Activated CD4-positive, alpha-beta T cell treated with anti-CD3 and anti-CD28 coated beads, Interleukin-2, Interleukin-4, amounts not matched to agents 100 ng/mL and 50 ng/mL, durations not matched to agents 16 hours and 8 hours (primary cell): ENCODE results near the gene CHMP2B.

Experiments
- DNase-seq: peaks from one replicate; pipeline ENCODE4 v3.0.0-alpha.2; 2020; ENCODE audit warnings: low spot score

CHMP2B gene, protein sequence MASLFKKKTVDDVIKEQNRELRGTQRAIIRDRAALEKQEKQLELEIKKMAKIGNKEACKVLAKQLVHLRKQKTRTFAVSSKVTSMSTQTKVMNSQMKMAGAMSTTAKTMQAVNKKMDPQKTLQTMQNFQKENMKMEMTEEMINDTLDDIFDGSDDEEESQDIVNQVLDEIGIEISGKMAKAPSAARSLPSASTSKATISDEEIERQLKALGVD

DNA sequence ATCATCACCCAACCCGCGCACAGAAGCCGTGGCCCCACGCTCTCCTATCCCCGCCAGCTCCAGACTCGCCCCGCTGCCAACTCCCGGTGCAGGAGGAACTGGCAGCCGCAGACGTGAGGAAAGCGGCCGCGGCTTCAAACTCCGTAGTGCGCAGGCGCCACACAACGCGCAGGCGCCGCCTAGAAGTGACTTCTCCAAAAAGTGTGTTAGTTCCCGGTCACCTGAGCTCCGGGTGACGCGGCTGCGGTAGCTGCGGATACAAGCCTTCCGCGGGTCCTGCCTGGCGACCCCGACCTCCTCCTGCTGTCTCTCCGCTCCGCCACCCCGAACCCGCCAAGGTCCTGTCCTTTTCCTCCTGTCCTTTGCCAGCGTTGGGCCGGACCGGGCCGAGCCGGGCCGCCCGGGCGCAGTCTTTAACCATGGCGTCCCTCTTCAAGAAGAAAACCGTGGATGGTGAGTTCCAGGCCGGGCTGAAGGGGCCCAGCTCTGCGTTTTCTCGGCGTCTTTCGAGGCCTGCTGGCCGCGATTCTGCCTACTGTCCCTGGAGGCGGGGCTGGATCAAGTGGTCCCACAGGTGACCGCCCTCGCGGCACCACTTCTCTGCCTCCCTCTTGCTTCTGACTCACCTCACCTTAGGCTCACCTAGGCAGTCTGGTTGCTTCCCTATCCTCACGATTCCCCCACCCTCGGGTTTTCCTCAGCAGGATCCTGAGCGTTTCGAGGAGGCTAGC is at the start of gene CHMP2B:
TSS of gene CHMP2B (plus strand) at position 206 of the 731 bp plus-strand sequence. CDS start at position 420, 214 bp downstream.
- DNase-seq: peak; percentile 89

DNA sequence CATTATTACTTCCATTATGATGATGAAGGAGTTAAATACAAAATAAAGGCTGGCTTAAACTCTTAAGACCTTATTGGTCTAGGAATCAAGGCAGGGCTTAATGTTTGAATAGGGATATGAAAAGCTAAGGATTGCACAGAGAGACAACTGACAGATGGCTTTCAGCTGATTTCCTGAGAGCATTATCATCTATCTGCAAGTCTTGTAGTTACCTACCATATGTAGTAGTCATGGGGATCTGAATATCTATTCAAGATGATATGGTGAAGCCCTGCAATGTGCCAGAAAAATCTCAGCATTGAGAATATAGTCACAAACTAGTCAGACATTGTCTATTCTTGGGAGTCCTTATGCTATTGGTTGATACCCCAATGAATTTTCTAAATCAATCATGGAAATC is 47.5 kb upstream of the CHMP2B start:
- DNase-seq: no peak

DNA sequence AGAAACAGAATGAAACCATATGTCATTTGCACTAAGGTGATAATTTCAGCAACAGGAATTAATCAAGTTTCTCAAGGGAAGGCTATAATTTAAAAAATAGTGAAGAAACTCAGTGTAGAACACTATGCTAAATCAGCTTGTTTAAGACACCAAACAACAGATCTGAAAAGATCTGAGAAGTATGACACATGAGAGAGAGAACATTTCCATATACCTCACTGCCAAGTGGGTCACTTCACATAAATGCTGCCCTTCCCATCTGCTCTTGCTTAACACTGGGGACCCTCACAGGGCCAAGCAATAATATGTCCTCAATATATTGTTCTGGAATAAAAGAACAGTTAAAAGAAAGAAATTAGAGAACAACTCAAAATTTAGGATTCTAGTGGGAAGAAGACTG is 45.6 kb upstream of the CHMP2B start:
- no peak for DNase-seq

DNA sequence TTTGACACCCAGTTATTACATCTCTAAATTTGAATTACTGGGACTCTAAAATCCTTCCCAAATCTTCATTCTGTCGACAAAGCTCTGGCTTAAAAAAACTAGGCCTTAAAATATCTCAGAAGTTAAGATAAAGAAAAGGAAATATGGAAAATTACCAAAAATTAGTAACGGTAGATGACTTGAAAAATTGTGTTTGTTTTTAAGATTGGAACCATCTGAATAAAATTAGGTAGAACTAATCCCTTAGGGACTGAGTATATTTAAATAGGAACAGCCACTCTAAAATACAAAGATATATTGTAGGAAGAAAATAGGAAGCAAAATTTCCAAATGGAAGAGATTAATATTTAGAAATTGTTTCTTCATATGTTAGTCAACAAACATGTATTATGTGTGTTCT is 45.1 kb upstream of the CHMP2B start:
- no peak for DNase-seq

DNA sequence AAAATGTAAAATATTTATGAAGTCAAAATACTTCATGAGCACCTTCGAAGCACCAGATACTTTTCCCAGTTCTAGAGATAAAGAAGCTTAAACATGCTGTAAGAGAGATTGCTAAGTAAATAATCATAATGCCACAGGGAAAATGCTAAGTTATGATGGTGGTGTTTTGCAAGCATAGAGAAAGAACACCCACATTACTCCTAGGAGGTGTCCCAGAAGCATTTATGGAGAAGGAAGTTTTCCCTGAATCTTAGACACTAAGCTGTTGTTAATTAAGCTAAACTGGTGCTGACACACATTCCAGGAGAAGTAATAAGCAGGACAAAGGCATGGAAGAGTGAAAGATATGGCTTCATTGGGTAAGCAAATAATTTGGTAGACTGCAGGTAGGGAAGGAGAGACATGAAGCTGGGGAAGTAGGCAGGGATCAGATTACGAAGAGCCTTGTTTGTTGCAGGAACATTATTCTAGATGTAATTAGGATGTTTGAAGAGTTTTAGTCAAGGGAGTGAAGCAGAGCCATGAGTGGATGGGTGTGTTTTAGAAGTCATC is 40.4 kb upstream of the CHMP2B start:
- DNase-seq: no peak

DNA sequence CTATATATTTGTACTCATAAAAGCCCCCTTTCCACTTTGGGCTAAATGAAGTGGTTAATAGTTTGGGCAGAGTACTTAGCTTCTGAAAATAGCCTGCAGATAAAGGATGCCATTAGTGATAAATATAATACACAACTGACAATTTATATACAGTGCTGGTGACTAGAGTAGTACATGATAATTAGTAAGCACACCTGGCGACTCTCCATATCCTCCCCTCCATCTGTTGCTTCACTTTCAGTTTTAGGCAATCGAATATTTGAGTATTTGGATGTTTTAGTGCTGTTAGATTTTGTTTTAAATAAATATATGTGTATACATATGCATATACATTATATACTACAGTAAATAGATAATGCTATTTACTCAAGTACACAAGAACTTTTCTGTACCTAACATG is 35.9 kb upstream of the CHMP2B start:
- DNase-seq: no peak

DNA sequence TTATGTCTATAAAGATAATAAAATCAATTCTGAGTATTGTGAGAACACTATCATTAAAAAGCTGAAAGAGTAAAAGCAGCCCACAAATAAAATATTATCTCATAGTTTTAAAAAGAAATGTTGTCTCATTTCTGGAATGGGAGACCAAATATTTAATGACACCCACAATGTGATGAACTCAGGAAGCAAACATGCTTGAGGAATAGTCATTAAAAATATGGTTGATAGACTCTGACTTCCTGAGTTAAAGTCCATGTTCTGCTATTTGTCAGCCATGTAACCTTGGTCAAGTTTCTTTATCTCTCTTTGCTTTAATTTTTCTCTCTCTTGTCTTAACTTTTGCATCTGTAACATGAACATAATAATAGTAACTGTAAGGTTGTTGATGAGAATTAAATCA is 35.5 kb upstream of the CHMP2B start:
- DNase-seq: no peak

DNA sequence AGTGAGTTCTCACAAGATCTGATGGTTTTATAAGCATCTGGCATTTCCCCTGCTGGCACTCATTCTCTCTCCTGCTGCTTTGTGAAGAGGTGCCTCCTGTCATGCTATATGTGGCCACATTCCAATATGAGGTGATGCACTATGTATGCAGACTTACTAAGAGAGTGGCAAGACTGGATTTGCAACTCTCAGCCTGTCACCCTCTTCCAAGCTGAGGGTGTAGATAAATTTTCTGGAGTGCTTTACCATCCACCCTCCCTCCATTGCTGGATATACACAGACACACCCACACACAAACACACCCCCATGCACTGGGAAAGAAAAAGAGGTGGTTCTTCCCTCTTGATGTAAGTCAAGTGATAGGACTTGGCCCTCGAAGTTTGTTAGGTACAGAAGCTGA is 30.2 kb upstream of the CHMP2B start:
- DNase-seq: no peak

DNA sequence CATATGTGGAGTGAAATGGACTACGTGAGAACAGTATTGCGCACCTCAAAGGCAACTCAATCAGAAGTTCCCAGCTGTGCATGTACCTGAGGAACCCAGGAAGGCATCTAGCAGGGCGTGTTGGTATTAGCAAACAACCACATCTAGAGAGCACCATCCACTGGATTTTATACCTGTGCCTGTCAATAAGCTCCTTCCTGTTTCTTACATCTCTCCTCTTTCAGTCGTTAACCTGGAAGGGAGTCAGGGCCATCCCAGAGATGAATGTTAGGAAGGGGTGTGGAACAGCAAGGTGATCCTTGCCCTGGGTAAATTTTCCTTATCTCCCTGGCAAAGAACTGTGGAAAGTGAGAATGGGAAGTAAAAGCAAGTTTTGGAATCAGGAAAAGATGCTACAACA is 29.6 kb upstream of the CHMP2B start:
- no peak for DNase-seq

DNA sequence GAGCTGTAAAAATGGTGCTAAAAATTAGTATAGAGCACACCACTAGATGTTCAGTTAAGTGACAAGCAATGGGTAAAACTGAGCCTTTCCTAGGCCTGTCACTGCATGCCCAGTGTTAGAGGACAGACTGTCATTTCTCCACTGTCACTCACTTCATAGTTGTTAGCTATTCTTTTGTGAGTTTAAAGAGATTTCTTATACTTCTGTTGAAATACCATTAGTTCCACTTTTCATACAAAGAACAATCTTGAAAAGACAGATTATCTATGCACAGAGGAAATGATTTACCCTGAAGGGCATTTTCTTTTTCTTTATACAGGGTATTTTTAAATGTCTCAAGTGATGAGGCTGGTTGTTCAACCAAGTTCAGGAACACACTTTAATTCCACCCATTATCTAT is 28.3 kb upstream of the CHMP2B start:
- no peak for DNase-seq

DNA sequence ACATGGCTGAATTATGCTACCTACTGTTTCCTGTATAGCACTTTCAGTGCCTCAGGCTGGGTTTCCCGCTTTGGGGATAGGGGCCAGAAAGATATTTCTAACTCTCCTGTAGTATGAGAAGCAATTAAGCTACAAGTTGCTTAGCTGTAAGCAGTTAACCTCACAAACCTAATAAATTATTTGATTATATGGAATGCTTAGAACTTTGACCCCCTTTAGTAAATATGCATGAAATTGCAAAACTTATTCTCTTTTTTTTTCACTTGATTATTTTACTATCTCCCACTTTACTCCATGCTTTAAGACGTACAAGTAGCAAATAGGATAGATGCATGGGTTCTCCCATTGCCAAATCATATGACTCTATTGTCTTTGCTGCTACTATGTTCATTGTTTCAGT is 27.5 kb upstream of the CHMP2B start:
- no peak for DNase-seq

DNA sequence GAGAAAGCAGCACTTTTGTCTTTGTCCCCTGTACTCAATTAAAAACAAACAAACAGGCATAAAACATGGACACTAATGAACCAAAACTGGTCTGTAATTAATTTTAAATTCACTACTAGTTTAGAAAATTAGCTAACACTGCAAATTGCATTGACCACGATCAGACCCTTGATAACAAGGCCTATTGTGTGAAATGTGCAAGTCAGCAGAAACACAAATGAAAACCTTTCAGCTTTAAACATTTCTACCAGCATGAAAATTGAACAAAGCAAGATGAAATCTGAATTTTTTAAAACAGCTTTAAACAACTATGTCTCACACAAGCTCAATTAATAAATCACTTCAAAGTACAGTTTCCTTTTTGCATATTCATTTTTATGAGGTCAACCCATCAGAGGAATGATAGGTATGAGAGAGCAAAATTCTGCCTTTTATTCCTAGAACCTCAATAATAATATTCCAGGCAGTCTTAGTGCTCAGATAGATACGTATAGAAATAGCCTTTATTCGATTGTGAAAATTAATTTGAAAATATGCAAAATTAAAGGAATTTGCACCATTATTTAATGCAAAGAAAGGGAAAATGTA is 27.0 kb upstream of the CHMP2B start:
- no peak for DNase-seq

DNA sequence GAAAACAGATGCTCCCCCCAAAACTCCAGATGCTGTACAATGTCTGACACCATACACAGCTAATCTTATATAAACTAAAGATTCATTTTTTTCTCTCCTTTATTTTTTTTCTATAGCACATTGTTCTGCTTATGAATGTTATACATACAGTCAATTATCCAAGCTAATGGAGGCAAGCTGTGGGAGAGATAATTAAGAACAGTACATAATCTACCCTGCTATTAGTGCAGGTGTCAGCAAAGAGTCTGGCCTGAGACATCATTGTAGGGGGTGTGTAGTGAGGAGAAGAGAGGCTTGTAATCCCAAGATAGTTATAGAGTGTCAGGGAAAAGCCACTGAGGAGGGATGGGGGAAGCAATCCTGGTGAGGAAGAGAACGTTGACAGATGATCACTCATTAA is 25.4 kb upstream of the CHMP2B start:
- no peak for DNase-seq

DNA sequence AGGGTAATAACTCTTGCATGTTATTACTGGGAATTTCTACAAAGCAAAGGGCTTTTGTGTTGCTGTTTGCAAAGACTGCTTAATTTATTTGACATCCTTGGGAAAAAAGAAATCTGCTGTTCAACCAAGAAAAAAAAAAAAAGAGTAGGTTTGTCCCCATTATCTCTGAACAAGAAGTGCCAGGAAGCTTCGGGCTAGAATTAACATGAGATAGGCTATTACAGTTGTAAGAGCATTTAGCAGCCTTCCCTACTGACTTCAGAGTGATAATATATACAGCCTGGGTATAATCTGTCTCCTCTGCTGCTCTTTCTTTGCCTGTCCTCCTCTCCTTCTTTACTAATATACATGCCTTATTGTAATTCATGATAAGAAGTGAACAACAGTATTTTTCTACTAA is 23.3 kb upstream of the CHMP2B start:
- DNase-seq: no peak

DNA sequence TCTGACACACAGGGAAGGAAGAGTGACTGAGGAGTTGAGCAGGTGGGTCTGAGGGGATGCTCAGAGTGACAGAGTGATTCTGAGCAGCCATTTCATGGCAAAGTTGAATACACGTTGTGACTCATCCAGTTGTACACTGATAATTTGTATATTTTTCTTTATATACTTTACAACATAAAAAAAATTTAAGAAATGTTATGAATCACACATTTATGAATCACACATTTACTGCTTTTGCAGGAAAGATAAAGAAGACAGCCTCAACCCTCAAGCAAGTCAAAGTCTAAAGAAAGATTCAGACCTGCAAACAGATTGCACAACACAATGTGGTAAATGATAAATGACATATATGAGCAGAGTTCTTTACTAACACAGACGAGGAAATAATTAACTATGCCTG is 21.0 kb upstream of the CHMP2B start:
- DNase-seq: no peak

DNA sequence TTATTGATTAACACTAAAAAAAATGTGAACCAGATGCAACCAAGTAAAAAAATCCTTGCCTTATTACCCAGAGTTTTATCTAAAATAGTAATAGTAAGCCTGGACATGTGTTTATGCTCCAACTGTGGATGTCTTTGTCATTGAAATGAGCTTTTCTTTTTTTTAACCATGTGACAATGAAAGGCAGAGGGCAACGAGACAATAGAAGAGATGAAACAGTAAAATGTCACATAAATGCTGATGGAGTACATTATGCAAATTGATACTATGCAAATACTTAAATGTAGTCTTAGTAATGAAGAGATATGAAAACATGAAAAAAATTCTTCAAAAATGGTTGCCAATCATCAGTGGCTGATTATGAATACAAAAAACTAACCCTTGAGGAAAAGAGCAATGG is 20.5 kb upstream of the CHMP2B start:
- DNase-seq: no peak

DNA sequence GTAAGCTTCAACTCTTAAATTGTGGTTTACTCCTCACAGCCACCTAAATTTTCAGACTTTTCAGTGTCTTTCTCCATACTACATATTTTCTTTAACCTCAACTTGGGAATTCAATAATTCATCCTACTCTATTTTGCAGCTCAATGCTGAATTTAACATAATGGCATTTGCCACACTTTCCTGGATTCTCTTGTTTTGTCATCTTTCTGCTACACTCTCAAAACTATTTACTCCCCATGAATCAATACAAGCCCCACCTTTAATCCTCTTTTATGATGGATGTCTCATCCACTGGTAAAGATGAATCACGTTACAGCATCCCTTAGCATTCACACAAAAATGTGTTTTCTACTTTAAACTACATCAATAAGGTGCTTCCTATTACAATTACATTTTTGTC is 19.6 kb upstream of the CHMP2B start:
- DNase-seq: no peak

DNA sequence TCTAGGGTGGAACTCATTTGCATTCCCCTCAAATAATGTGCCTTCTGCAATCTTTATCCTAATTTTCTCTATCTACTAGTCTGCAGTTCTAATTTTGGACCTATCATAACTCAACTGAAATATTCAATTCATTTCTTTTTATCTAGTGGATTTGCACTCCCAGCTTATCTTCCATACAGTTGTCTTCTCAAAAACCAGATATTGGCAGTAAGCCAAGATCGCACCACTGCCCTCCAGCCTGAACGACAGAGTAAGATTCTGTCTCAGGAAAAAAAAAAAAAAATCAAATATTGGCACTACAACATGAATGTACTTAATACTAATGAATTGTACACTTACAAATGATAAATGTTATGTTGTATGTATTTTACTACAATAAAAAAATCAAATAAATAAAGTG is 18.0 kb upstream of the CHMP2B start:
- no peak for DNase-seq

DNA sequence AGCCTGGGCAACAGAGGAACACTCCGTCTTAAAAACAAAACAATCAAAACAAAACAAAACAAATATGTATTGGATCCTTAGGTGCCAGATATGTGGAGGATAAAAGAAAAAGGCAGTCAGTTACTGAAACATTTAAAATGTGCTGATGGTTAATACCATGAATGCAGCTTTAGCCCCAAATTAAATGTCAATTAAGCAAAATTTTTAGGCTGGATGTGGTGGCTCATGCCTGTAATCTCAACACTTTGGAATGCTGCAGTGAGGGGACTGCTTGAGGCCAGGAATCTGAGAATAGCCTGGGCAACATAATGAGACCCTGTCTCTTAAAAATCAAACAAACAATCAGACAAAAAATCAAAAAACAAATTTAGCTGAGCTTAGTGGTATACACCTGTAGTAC is 8.5 kb upstream of the CHMP2B start:
- no peak for DNase-seq

DNA sequence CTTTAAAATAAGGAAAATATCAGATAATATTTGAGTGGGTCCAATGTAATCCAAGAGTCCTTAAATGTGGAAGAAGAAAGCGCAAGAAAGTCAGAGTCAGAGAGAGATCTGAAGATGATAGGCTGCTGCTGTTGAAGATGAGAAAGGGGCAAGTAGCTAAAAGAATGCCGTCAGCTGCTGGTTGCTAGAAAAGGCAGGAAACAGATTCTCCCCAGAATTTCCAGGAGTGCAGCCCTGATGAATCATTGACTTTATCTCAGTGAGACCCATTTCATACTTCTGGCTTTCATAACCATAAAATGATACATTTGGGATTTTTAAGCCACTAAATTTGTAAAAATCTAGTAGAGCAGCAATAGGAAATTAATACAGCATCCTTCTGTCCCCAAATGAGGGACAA is 7.5 kb upstream of the CHMP2B start:
- no peak for DNase-seq

DNA sequence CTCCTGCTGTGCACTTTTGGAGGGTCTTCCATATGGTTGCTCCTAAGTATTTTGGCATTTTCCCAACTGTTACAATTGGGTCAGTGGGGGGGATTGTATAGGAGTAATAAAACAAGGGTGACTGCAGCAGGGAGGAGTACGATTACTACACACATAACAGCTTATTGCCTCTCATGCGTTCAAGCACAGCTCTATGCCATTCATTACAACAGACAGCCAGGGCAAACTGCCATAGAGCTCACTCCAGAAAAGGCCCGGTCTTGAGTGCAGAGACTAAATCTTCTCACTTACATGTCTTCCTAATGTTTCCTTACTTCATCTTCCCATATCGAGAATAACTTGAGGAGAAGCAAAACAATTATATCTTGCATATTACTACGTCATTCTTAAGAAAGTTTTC is 1.4 kb upstream of the CHMP2B start:
- DNase-seq: no peak

DNA sequence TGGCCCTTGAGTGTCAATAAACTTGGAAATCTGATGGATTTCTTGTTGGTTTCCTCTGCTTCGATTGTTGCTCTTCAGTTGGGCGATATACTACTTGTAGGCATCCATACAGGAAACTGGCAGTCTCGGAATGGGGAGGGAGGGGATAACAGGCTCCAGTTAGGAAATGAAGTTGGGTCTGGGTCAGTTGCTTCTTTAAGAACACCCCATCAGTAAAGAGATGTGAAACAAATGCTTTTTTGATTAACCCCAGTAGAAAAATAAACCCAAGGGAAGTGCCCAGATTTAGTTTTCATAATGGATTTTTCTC is 681 bp downstream of the CHMP2B start:
- DNase-seq: no peak

DNA sequence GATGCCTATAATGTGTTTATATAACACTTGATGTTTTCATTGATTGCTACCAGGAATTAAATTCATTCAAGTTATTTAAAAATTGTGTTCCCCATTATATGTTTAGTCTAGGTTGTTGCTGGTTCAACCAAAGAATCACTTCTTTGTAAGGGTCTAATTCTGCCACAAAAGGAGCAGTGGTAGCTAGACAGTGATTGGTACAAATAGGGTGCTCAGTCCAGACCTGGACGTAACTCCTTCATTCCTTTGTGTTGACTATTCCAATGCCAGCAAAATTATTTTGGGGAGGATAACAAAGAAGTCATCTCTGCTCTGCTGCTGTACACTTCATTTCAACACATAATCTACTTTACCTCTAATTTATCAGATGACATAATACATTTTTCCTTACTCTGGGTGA is 1.2 kb downstream of the CHMP2B start:
- DNase-seq: no peak

DNA sequence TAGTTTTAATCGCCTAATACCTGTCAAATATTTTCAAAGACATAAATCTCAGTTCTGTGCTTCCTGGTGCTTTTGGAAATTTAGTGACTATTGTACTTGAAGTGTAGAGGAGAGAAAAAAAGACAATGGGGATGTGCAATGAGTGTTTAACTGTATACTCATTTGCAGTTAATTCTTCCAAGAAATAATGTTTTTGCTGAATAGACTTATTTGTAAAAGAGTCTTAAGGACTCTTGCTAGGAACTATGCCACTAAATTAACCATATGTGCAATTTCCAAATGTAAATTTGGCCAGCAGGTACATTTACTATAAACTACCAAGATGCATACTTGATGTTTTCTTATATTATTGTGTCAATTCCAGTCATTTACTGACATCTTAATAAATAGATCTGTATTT is 2.0 kb downstream of the CHMP2B start:
- no peak for DNase-seq
